ENCODE results near the gene CDH9.

GRCh38 chr5:26881901-26882300 is 156.5 kb downstream of the CDH9 start:
- no peak for TF ChIP-seq CTCF (IDR thresholded peaks at IDR 0.05; ENCODE audit: borderline replicate concordance, extremely low read depth, low read length, poor library complexity, severe bottlenecking)
- TF ChIP-seq EZH2 (IDR thresholded peaks at IDR 0.05; ENCODE audit: borderline replicate concordance, low read depth, low read length, severe bottlenecking), result no peak

Data from DND-41 (cell line).